GM12891 (cell line): ENCODE results near the gene INIP.
"Not testable (repeated sequence)": the region's sequence is repeated elsewhere in the genome, so short reads cannot be mapped to it uniquely, and the experiment has no call there.

Experiments
- DNase-seq: peaks from one replicate; pipeline ENCODE4 v3.0.0; 2011; ENCODE audit warnings: low spot score; ENCODE audit not compliant: insufficient read length
- FAIRE-seq: peaks from 2 replicates; lab custom pipeline; 2011; peaks lifted over from hg19 to GRCh38; lab: Jason Lieb, UNC
- PAX5 ChIP-seq: IDR thresholded peaks from 2 replicates; pipeline ENCODE4 v1.6.1; 2011; ENCODE audit warnings: low read length, moderate library complexity, mild to moderate bottlenecking; ENCODE audit not compliant: insufficient read depth, severe bottlenecking
- POLR2A ChIP-seq: IDR thresholded peaks from 2 replicates; pipeline ENCODE4 v1.6.1; 2011; ENCODE audit warnings: low read depth, low read length, control low read depth
- POLR2AphosphoS5 ChIP-seq: IDR thresholded peaks from 2 replicates; pipeline ENCODE4 v1.6.1; 2011; ENCODE audit warnings: low read depth, low read length, control low read depth
- POU2F2 ChIP-seq: IDR thresholded peaks from 2 replicates; pipeline ENCODE4 v1.6.1; 2011; ENCODE audit warnings: low read depth, mild to moderate bottlenecking, control low read depth, low read length, moderate library complexity
- SPI1 ChIP-seq: IDR thresholded peaks from 2 replicates; pipeline ENCODE4 v1.6.1; 2011; ENCODE audit warnings: low read depth, low read length, control low read depth
- TAF1 ChIP-seq: IDR thresholded peaks from 2 replicates; pipeline ENCODE4 v1.6.1; 2011; ENCODE audit warnings: low read depth, low read length, control low read depth

The INIP gene

GRCh38 chr9:112744177-112744576, 26.3 kb upstream of the INIP start:
- no peak for TF ChIP-seq POLR2A
- TF ChIP-seq TAF1, result no peak
- TF ChIP-seq SPI1, result no peak
- no peak for TF ChIP-seq PAX5
- TF ChIP-seq POLR2AphosphoS5, result no peak
- no peak for TF ChIP-seq POU2F2
- FAIRE-seq, result no peak
- no peak for DNase-seq

GRCh38 chr9:112743216-112743836, 25.4 kb upstream of the INIP start:
- no peak for TF ChIP-seq POLR2A
- TF ChIP-seq SPI1, result no peak
- TF ChIP-seq POU2F2, result no peak
- TF ChIP-seq POLR2AphosphoS5, result no peak
- no peak for TF ChIP-seq PAX5
- no peak for TF ChIP-seq TAF1
- DNase-seq (no peak), FAIRE-seq (no peak)

- no peak for FAIRE-seq
- TF ChIP-seq TAF1 (no peak), POU2F2 (no peak), PAX5 (no peak), SPI1 (no peak), POLR2A (no peak), POLR2AphosphoS5 (no peak)
- no peak for DNase-seq
Observed at GRCh38 chr9:112734892-112735291, 17.0 kb upstream of the INIP start.

- TF ChIP-seq POLR2AphosphoS5, result no peak
- TF ChIP-seq TAF1, result no peak
- no peak for TF ChIP-seq POLR2A
- TF ChIP-seq POU2F2, result no peak
- no peak for TF ChIP-seq PAX5
- TF ChIP-seq SPI1, result no peak
- FAIRE-seq (no peak), DNase-seq (no peak)
Observed at GRCh38 chr9:112731971-112732370, 14.1 kb upstream of the INIP start.

GRCh38 chr9:112728401-112728800, 10.5 kb upstream of the INIP start:
- DNase-seq (no peak), FAIRE-seq (no peak)
- TF ChIP-seq POLR2A (no peak), SPI1 (no peak), POLR2AphosphoS5 (no peak), PAX5 (no peak)

- TF ChIP-seq POLR2A (no peak), SPI1 (peak; percentile 81)
- FAIRE-seq (peak; percentile 26), DNase-seq (no peak)
Observed at GRCh38 chr9:112726428-112726827, 8.5 kb upstream of the INIP start.

- FAIRE-seq, result peak; percentile 60
- DNase-seq, result no peak
- TF ChIP-seq PAX5 (no peak), POLR2AphosphoS5 (no peak), POU2F2 (no peak), POLR2A (no peak), TAF1 (no peak), SPI1 (no peak)
Observed at GRCh38 chr9:112725961-112726360, 8.0 kb upstream of the INIP start.

GRCh38 chr9:112722749-112723148, 4.8 kb upstream of the INIP start:
- not testable (repeated sequence) for DNase-seq, FAIRE-seq

GRCh38 chr9:112720113-112720780, 2.3 kb upstream of the INIP start:
- DNase-seq, result no peak
- no peak for TF ChIP-seq POLR2AphosphoS5
- TF ChIP-seq TAF1, result no peak
- no peak for TF ChIP-seq POLR2A
- TF ChIP-seq PAX5, result no peak
- TF ChIP-seq POU2F2, result no peak
- TF ChIP-seq SPI1, result no peak
- FAIRE-seq, result no peak

GRCh38 chr9:112719696-112720095, 1.8 kb upstream of the INIP start:
- FAIRE-seq (no peak), DNase-seq (no peak)
- TF ChIP-seq PAX5 (no peak), TAF1 (no peak), SPI1 (no peak), POLR2A (no peak), POLR2AphosphoS5 (no peak), POU2F2 (no peak)
